Spleen (tissue), 11 donors: Measurements from ENCODE around the gene DCTPP1. TPM values are rescaled to one million over a fixed set of nuclear protein-coding genes. Genes with fewer than 3 reads are reported as not detected.
"Not testable (repeated sequence)": the region's sequence is repeated elsewhere in the genome, so short reads cannot be mapped to it uniquely, and the experiment has no call there.

Experiments
- DNase-seq: peaks from one replicate; pipeline ENCODE4 v3.0.0-alpha.2; 2020
- H3K27ac ChIP-seq, 8 donors: fragments of 200-600 bp; sonication (generic) in 7 of 8; 1 replicate in 4 of 8; 2 replicates in 4 of 8; pipeline versions ENCODE4 v1.5.0 to v1.8.0; 2016 to 2021; ENCODE audit warnings: inconsistent platforms in 4 of 8, mild to moderate bottlenecking in 4 of 8, moderate library complexity in 1 of 8
- H3K27me3 ChIP-seq, 7 donors: fragments of 200-600 bp; sonication (generic) in 6 of 7; replicated peaks in 1 of 7; 1 replicate in 4 of 7; 2 replicates in 3 of 7; pipeline versions ENCODE4 v1.5.0 to v1.8.0; 2016 to 2021; ENCODE audit warnings: inconsistent platforms in 3 of 7, mild to moderate bottlenecking in 1 of 7
- H3K36me3 ChIP-seq, 6 donors: fragments of 200-600 bp; sonication (generic) in 5 of 6; 1 replicate in 4 of 6; 2 replicates in 2 of 6; pipeline versions ENCODE4 v1.5.0 to v1.8.0; 2016 to 2021; ENCODE audit warnings: inconsistent platforms in 2 of 6
- H3K4me1 ChIP-seq, 6 donors: fragments of 200-600 bp; sonication (generic) in 5 of 6; 1 replicate in 3 of 6; 2 replicates in 3 of 6; pipeline versions ENCODE4 v1.5.0 to v1.8.0; 2016 to 2021; ENCODE audit warnings: inconsistent platforms in 3 of 6
- H3K4me3 ChIP-seq, 8 donors: fragments of 200-600 bp; sonication (generic) in 7 of 8; 1 replicate in 4 of 8; 2 replicates in 4 of 8; pipeline versions ENCODE4 v1.5.0 to v1.8.0; 2016 to 2021; ENCODE audit warnings: inconsistent platforms in 4 of 8, mild to moderate bottlenecking in 4 of 8, moderate library complexity in 2 of 8
- H3K9me3 ChIP-seq, 8 donors: fragments of 200-600 bp; sonication (generic) in 7 of 8; 1 replicate in 4 of 8; 2 replicates in 4 of 8; pipeline versions ENCODE4 v1.5.0 to v1.8.0; 2016 to 2021; ENCODE audit warnings: inconsistent platforms in 4 of 8
- CTCF ChIP-seq, 11 experiments: fragments of 200-600 bp in 7 of 11; fragments of 450-650 bp in 4 of 11; sonication (generic) in 4 of 11; IDR thresholded peaks in 8 of 11; conservative IDR thresholded peaks in 3 of 11; 1 replicate in 7 of 11; 2 replicates in 4 of 11; pipeline versions ENCODE4 v1.4.0 to v1.8.0; 2016 to 2021; ENCODE audit warnings: antibody characterized with exemption in 11 of 11, inconsistent platforms in 4 of 11, mild to moderate bottlenecking in 1 of 11
- POLR2A ChIP-seq, 3 donors: fragments of 450-650 bp; IDR thresholded peaks; one replicate each; pipeline ENCODE4 v1.5.1; 2017; ENCODE audit warnings: antibody characterized with exemption in 3 of 3, mild to moderate bottlenecking in 1 of 3
- POLR2AphosphoS5 ChIP-seq, 3 donors: sonication (generic); formaldehyde crosslinking; IDR thresholded peaks; one replicate each; pipeline ENCODE4 v1.5.1; 2017; ENCODE audit warnings: antibody characterized with exemption in 3 of 3
- WGBS, 5 donors: extraction: QIAGEN DNeasy Blood & Tissue Kit in 3 of 5; methylation state at CpG; one replicate each; pipeline versions ENCODE4 v1.1.5 to v1.1.7; 2013 to 2018; 5-methylcytosine and 5-hydroxymethylcytosine counted together
- intact Hi-C: fragments of 100-400 bp; cut with DNase I; formaldehyde crosslinking; loops from one replicate; pipeline ENCODE4 v1.15.0; 2023; ENCODE audit warnings: low total_unique reads
- polyA plus RNA-seq, 3 donors: library from polyadenylated mRNA; stranded (reverse); fragments of 200-250 nt; gene quantifications; one replicate each; pipeline ENCODE4 v1.2.1, GENCODE V29; 2013
- total RNA-seq, 7 donors: library from RNA; depleted of rRNA in 3 of 7; stranded (reverse); fragments of >200 nt in 3 of 7; fragmentation: NEBNext Ultra II Directional in 4 of 7; extraction: Animal tissue kit (Norgen Biotek cat#: 25700) in 4 of 7; gene quantifications; one replicate each; pipeline versions ENCODE4 v1.1.0 to v1.2.1, GENCODE V29; 2016 to 2021
- donor health status: healthy with polysubstance abuse.
- donor health status: DM: no; HTN: no; CAD: no; lungs with moderate emphysema.
- donor health status: DM: no; HTN: no; CAD: no.
- donor health status: Bipolar disorder and iron deficiency.
- donor health status: healthy.
- donor health status: DM: no; HTN: no; CAD: no.
- donor health status: DM: yes; HTN: yes; CAD: no.

The DCTPP1 gene
- total and polyA plus RNA-seq, 10 donors, result 17.6 to 49.1 (median 29.0) TPM

GRCh38 chr16:30470632-30470995 lies 40.8 kb upstream of the DCTPP1 start:
- intact Hi-C loops, result no loop called here
- Histone ChIP-seq H3K27me3 (peaks cover 0 to 13% (median 0%) of the 10 kb centered on the region in 7 donors), H3K27ac (peak overlapping the region; percentile 79 to 92 (median 86)), H3K36me3 (peaks cover 0 to 17% (median 6%) of the 10 kb centered on the region in 6 donors), H3K9me3 (no peaks in the 10 kb centered on the region), H3K4me1 (peaks cover 10 to 78% (median 58%) of the 10 kb centered on the region in 6 donors), H3K4me3 (no peak overlapping the region)
- WGBS, 5 donors, result 67 to 90% (median 76%) methylated on average over 8 of the region's 8 CpGs
- TF ChIP-seq CTCF (IDR thresholded peaks at IDR 0.05 in 8 of 11, conservative IDR thresholded peaks at IDR 0.05 in 3 of 11) (no peak), POLR2A (IDR thresholded peaks at IDR 0.05) (no peak), POLR2AphosphoS5 (IDR thresholded peaks at IDR 0.05) (no peak)
- no peak for DNase-seq

- 58 to 70% (median 59%) methylated on average over 3 of the region's 3 CpGs for WGBS, 5 donors
- peaks cover 10 to 74% (median 53%) of the 10 kb centered on the region in 6 donors for H3K4me1 ChIP-seq
- peak overlapping the region; percentile 79 to 92 (median 86) for H3K27ac ChIP-seq
- intact Hi-C loops, result no loop called here
- H3K4me3 ChIP-seq, result no peak overlapping the region
- H3K27me3 ChIP-seq, result peaks cover 0 to 13% (median 0%) of the 10 kb centered on the region in 7 donors
- H3K36me3 ChIP-seq, result peaks cover 0 to 13% (median 2%) of the 10 kb centered on the region in 6 donors
- TF ChIP-seq POLR2A (IDR thresholded peaks at IDR 0.05) (no peak), POLR2AphosphoS5 (IDR thresholded peaks at IDR 0.05) (no peak), CTCF (IDR thresholded peaks at IDR 0.05 in 8 of 11, conservative IDR thresholded peaks at IDR 0.05 in 3 of 11) (no peak)
- DNase-seq, result no peak
- no peaks in the 10 kb centered on the region for H3K9me3 ChIP-seq
Measured at GRCh38 chr16:30470170-30470512, 40.3 kb upstream of the DCTPP1 start.

GRCh38 chr16:30464078-30464477 lies 34.2 kb upstream of the DCTPP1 start:
- Histone ChIP-seq H3K27ac (no peak overlapping the region), H3K4me1 (peaks cover 5 to 40% (median 11%) of the 10 kb centered on the region in 6 donors), H3K36me3 (no peaks in the 10 kb centered on the region), H3K9me3 (no peaks in the 10 kb centered on the region), H3K4me3 (no peak overlapping the region), H3K27me3 (no peaks in the 10 kb centered on the region)
- TF ChIP-seq POLR2AphosphoS5 (IDR thresholded peaks at IDR 0.05), result no peak
- TF ChIP-seq CTCF (IDR thresholded peaks at IDR 0.05 in 8 of 11, conservative IDR thresholded peaks at IDR 0.05 in 3 of 11), result no peak
- no peak for TF ChIP-seq POLR2A (IDR thresholded peaks at IDR 0.05)
- DNase-seq, result no peak
- intact Hi-C loops, result no loop called here
- 76 to 90% (median 83%) methylated on average over 7 of the region's 7 CpGs for WGBS, 5 donors

GRCh38 chr16:30461426-30461825 lies 31.6 kb upstream of the DCTPP1 start:
- 48 to 61% (median 56%) methylated on average over 5 of the region's 5 CpGs for WGBS, 5 donors
- H3K9me3 ChIP-seq, intact Hi-C loops, H3K27ac ChIP-seq, H3K27me3 ChIP-seq, DNase-seq, H3K4me3 ChIP-seq, H3K36me3 ChIP-seq: not testable (repeated sequence)
- H3K4me1 ChIP-seq, result peaks cover 6 to 48% (median 21%) of the 10 kb centered on the region in 6 donors

- TF ChIP-seq CTCF (IDR thresholded peaks at IDR 0.05 in 8 of 11, conservative IDR thresholded peaks at IDR 0.05 in 3 of 11) (no peak), POLR2AphosphoS5 (IDR thresholded peaks at IDR 0.05) (no peak), POLR2A (IDR thresholded peaks at IDR 0.05) (no peak)
- Histone ChIP-seq H3K4me1 (peaks cover 6 to 48% (median 21%) of the 10 kb centered on the region in 6 donors), H3K36me3 (no peaks in the 10 kb centered on the region), H3K27me3 (no peaks in the 10 kb centered on the region), H3K27ac (peak overlapping the region; percentile 4 to 83 (median 62)), H3K4me3 (no peak overlapping the region), H3K9me3 (no peaks in the 10 kb centered on the region)
- intact Hi-C loops, result no loop called here
- WGBS, 5 donors, result 73 to 78% (median 76%) methylated on average over 11 of the region's 11 CpGs
- no peak for DNase-seq
Measured at GRCh38 chr16:30459456-30459855, 29.6 kb upstream of the DCTPP1 start.
